Gastroesophageal sphincter (tissue), 3 donors: ENCODE measurements around the gene MREG.

Experiments
- CTCF ChIP-seq, 4 experiments: fragments of 200-600 bp in 2 of 4; fragments of 450-650 bp in 2 of 4; sonication (generic) in 1 of 4; IDR thresholded peaks; one replicate each; pipeline ENCODE4 v1.5.1; 2017 to 2019; ENCODE audit warnings: antibody characterized with exemption in 4 of 4, mild to moderate bottlenecking in 2 of 4, moderate library complexity in 2 of 4
- POLR2A ChIP-seq, 2 donors: fragments of 450-650 bp; IDR thresholded peaks; one replicate each; pipeline ENCODE4 v1.6.1; 2017; ENCODE audit warnings: antibody characterized with exemption in 2 of 2, mild to moderate bottlenecking in 2 of 2, moderate library complexity in 1 of 2
- POLR2AphosphoS5 ChIP-seq: sonication (generic); formaldehyde crosslinking; IDR thresholded peaks from one replicate; pipeline ENCODE4 v1.6.1; 2017; ENCODE audit warnings: antibody characterized with exemption

DNA sequence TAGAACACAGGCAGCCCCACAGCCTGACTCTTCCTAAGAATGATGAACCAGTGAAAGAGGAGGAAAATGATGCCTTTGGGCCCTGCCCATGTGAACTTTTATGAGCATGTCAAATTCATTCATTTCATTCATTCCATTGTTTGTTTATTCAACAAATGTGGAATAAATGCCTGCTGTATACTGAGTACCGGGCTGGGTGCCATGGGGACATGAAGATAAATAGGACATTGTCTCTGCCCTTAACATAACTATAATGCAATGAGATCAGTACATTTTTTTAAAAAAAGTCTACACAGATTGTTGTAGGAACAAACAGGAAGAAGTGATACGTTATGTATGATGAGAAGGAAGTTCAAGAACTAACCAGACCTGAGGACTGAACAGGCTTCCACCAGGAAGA lies 14.7 kb downstream of the MREG start:
- TF ChIP-seq CTCF (IDR thresholded peaks at IDR 0.05): no peak
- no peak for TF ChIP-seq POLR2AphosphoS5
- no peak for TF ChIP-seq POLR2A (IDR thresholded peaks at IDR 0.05)
